NCI-H226 (cell line): ENCODE measurements around the gene SLC49A4.

Experiments used
- DNase-seq: peaks from one replicate; pipeline ENCODE4 v3.0.0-alpha.2; 2015

Gene SLC49A4

GRCh38 chr3:122786066-122786465 is 8.8 kb upstream of the SLC49A4 start:
- peak; percentile 71 for DNase-seq

- no peak for DNase-seq
These were observed 7.0 kb upstream of the SLC49A4 start for GRCh38 chr3:122787872-122788271.

GRCh38 chr3:122789585-122790273 is 5.1 kb upstream of the SLC49A4 start:
- no peak for DNase-seq

DNA sequence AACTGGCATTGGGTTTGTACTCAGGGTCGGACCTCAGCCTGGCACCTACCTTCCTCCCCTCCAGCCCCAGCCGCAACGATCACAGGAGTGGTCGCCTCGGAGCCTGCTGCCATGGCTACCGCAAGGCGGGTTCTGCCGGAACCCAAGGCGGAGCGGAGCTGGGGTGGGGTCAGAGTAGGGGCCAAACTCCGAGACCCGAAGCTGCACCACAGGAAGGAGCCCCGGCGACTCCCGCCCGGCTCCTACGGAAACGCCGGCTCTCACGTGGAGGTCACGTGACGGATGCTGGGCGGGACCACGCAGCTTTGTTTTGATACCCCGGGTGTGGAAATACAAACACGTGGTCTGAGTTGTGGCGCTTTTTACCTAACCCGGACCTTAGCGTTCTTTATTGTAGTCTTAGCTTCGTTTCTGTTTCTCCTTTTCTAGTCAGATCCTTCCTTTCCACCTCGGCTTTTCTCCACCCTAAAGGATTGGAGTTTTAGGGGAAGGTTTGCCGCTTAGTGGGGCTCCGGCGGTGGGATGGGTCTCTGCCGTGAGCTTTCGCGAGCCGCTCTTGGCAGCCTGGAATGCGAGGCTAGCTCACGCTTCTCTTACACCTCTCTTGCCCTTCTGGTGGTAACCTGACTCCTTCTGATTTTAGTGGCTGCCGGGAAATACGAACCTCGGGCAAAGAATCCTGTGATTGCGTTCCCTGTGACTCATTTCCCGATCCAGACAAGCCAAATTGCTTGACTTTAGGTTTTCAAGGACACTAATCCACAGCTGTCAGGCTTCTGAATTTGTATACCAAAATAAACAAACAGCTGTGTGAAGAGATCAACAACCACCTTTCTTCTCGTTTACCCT is 1.1 kb upstream of the SLC49A4 start, which contains the start of gene HSPBAP1:
HSPBAP1 (minus strand) TSS at position 264 of the 849 bp plus-strand sequence; CDS start at position 113, 151 bp downstream.
- peak; percentile 94 for DNase-seq

DNA sequence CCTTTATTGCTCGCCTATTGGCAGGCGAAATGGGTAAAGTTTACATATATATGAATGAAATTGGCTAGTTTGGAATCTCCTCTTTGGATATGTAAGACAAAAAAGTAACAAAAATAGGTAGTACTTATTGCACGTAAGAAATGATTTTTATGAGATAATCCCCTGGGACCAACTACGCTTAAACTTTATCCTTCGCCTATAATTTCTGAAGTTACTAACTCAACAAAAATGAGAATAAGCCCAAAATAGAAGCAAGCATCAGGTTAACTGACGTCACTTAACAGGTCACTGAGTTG is 438 bp upstream of the SLC49A4 start:
- DNase-seq, result no peak

DNA sequence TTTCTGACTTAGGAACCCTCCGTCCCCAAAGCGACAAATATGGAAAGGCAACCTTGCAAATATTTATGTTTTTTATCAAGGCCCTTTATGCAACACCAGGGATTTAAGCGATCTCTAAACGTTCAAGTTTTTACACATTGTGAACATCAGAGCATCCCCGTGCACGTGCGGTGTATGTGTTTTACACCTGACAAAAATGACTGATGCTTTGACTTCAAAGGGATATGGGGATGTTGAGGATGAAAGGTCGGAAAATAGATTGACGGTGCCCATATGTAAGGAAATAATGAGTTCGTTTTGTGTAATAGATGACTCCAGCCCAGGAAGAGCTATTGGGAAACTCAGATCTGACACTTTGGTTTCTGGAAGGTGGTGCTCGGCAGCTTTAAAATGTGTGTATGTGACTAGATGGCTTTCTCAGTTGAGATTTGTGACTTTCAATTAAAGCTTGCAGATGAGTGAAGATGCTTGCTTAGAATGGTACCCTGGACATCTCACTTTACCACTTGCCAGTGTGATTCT is 866 bp downstream of the SLC49A4 start:
- no peak for DNase-seq

GRCh38 chr3:122797291-122797690 is 2.4 kb downstream of the SLC49A4 start:
- peak; percentile 13 for DNase-seq

DNA sequence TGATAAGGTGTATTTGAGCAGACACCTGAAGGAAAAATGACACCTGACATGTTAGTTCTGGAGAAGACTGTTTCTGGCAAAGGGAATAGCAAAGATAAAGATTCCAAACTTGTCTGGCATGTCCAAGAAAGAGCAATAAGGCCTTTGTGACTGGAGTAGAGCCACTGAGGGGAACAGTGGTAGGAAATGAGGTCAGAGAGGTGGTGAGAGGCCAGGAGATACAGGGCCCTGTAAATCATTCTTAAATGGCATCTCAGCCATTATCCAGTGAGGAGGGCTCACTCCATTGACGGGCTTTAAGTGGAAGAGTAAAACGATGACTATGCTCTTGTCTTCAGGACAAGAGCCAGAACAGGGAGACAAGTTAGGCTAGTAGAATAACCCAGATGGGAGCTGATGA is 4.5 kb downstream of the SLC49A4 start:
- DNase-seq, result no peak

- DNase-seq, result peak; percentile 58
These were observed 5.2 kb downstream of the SLC49A4 start for GRCh38 chr3:122800031-122800430.

DNA sequence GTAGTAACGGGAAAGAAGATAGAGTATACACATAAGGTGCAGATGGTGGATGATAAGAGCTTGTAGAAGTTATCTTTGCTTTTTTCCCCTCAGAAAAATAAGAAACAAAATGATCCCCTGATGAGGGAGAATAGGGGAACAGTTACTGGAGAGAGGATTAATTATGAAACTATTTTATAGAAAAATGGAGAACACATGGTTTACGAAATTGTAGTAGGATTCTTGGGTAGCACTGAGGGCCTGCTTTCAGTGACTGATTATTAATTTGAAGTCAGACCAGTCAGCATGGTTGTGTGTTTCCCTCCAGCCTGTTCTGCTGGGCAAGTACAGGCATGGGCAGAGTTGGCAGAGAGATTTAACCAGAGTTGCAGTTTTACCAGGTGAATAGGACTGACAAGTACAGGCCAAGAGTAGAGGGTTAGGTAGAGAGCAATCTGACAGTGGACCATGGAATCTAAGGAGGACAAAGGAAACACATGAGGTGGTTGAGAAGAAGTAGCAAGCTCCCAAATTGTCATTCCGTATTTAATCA is 5.9 kb downstream of the SLC49A4 start:
- no peak for DNase-seq

GRCh38 chr3:122802323-122802722 is 7.5 kb downstream of the SLC49A4 start:
- DNase-seq, result no peak

DNA sequence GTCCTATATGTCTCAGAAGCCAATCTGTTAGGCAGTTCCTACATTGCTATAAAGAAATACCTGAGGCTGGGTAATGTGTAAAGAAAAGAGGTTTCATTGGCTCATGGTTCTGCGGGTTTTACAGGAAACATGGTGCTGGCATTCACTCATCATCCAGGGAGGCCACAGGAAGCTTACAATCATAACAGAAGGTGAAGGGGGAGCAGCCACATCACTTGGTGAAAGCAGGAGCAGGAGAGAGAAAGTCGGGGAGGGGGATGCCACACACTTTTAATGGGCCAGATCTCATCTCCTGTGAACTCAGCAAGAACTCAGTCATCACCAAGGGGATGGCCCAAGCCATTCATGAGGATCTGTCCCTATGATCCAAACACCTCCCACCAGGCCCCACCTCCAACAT is 9.1 kb downstream of the SLC49A4 start:
- DNase-seq, result no peak

DNA sequence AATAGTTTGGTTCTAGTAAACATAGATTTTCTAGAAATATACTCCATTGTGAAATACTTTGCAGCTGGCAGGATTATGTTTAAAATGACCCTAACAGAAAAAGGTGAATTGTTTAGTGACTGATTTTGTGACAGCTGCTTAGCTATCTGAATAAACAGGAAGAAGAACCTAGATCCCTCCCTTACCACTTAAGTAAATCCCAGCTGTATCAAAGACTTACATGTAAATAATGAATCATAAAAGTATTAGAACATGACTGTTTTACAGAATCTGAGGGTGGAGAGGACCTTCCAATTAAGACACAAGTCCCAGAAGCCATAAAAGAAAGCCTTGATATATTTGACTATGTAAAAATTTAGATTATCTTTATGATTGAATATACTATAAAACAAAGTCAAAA is 15.9 kb downstream of the SLC49A4 start:
- DNase-seq, result no peak

GRCh38 chr3:122816587-122816986 is 21.7 kb downstream of the SLC49A4 start:
- no peak for DNase-seq

DNA sequence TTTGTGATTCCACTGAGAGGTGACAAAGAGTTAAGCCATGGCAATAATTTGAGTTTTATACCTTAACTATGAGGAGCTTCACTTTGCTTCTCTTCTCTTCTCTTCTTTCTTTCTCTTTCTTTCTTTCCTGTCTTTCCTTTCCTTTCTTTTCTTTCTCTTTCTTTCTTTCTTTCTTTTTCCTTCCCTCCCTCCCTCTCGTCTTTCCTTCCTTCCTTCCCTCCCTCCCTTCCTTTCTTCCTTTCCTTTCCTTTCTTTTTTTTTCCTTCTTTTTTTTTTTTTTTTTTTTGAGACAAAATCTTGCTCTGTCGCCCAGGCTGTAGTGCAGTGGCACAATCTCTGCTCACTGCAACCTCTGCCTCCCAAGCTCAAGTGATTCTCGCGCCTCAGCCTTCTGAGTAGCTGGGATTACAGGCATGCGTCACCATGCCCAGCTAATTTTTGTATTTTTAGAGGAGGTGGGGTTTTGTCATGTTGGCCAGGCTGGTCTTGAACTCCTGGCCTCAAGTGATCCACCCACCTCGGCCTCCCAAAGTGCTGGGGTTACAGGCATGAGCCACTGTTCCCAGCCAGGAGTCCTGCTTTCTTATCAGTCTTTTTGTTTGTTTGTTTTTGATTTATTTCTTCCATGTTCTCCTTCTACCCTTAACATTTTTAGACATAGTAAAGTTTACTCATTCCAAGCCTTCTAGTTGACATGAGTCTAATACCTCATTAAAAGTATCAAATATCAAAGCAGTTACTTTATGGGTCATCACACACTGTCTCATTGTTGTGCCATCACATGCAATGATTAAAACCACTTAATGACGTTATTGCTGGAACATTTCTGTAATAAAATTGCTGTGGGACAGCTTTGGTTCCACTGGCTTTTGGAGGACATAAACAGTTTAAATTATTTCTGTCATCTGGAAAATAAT is 29.9 kb downstream of the SLC49A4 start:
- DNase-seq, result no peak

DNA sequence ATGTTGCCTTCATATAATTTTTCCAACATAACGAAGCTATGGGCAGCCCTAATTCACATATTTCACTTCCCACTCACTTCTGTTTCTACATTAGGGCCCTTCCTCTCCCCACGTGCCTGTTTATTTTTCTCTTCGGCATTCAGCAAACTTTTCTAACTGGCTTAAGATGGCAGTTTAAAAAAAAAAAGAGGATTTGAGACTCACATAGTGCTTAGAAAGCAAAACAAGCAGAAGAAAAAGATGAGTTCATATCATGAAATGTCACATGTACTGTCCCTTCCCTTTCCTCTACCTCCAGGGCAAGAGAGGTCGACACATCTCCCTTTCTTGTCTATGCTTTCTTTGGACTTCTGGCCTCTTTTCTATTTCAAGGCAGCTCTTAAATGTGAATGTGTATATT is 30.6 kb downstream of the SLC49A4 start:
- DNase-seq, result no peak

DNA sequence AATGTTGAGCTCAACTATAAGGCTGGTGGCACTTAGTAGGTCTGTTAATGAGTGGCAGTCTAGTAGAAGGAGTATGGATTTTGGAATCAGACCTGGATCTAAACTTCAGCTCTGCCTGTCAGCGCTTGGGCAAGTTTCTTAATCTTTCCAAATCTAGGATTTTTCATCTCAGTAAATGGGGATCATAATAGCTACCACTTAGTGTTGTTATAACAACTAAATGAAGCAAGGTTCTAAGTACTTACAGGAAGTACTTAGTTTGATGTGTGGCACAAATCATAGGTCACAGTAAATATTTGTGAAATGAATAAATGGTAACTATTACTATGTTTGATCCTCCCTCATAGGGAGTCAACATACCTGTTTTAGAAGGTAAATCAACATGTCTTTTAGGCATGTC is 31.4 kb downstream of the SLC49A4 start:
- no peak for DNase-seq

GRCh38 chr3:122828281-122828680 is 33.4 kb downstream of the SLC49A4 start:
- no peak for DNase-seq

DNA sequence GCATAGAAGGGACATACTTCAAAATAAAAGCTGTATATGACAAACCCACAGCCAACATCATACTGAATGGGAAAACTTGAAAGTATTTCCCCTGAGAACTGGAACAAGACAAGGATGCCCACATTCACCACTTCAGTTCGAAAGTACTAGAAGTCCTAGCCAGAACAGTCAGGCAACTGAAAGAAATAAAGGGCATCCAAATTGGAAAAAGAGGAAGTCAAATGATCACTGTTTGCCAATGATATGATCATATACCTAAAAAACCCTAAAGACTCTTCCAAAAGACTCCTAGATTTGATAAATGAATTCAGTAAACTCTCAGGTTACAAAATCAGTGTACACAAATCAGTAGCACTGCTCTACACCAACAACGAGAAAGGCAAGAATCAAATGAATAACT is 40.7 kb downstream of the SLC49A4 start:
- DNase-seq, result no peak

- no peak for DNase-seq
These were observed 48.7 kb downstream of the SLC49A4 start for GRCh38 chr3:122843604-122844003.

DNA sequence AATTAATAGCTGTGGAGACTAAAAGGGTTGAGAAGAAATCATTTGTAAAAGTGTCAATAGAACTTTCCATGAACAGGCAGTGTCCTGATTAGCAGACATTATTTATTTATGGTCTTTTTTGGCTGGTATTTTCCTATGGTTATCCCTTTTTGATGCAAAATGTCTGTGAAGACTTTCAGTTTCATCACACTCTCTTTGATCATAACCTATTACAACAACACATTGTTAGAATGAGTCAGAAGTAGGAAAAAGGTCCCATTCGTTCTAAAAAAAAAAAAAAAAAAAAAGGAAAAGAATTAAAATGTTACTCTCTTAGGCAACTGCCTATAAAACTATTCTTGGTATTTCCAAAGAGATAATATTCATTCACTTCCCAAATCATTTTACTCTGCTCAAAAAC is 62.1 kb downstream of the SLC49A4 start:
- no peak for DNase-seq

DNA sequence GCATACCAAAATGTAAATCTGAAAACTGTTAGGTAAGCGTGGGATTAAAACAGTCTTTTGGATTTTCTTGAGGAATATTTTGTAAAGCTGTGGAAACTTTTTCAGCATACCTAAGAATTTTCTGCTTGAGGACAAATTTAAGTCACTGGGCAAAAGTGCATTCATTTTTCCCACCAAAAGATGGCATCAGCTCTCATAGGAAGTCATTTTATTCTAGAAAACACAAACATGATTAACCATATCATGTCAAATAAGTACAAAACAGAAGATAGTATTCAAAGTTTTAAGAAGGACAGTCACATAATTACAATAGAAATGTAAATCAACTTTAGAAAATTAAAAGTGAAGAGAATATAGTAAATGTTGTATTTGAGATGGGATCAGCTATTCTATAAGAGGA is 63.5 kb downstream of the SLC49A4 start:
- no peak for DNase-seq
